GM12891 (cell line): ENCODE results near the gene SLC22A23.

Experiments used
- POLR2A ChIP-seq: IDR thresholded peaks from 2 replicates; pipeline ENCODE4 v1.6.1; 2011; ENCODE audit warnings: low read depth, low read length, control low read depth
- POLR2AphosphoS5 ChIP-seq: IDR thresholded peaks from 2 replicates; pipeline ENCODE4 v1.6.1; 2011; ENCODE audit warnings: low read depth, low read length, control low read depth

GRCh38 chr6:3221578-3221977 is 235.3 kb downstream of the SLC22A23 start:
- TF ChIP-seq POLR2A (no peak), POLR2AphosphoS5 (no peak)
